ENCODE measurements around the gene UXT. TPM values are rescaled to one million over a fixed set of nuclear protein-coding genes. Genes with fewer than 3 reads are reported as not detected.
"Not testable (repeated sequence)": the region's sequence is repeated elsewhere in the genome, so short reads cannot be mapped to it uniquely, and the experiment has no call there.

UXT gene
- total and polyA plus RNA-seq, 2 donors (not counting 3 experiments of a cell fraction or from before 2014, with no cell fraction given), result 91.2 to 153 TPM

DNA sequence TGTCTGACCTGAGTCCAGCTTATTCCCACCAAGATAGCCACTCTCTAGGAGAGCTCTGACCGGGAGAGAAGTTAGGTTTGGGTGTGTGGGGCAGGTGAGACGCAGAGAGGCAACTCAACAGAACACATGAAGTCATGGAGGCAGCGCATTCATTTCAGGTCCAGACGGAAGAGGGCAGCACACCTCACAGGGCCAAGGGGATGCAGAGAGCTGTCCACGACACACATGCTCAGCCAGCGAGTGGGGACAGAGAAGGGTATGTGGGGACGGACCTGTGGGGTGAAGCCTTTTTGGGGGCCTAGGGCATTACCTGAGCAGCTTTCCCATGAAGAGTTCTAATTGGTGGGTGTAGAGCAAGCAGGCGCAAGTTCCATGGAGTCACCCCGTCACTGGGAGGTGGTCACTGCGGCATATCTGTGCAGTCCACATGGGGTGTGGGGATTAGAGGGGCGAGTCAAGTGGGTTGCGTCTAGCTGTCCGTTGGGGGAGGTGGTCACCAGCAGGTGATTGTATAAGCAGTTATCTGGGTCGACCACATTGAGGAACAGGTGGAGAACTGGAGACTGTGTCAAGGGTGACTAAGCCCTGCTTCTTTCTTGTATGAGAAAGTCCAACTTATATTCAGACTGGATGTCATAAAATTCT lies 24.3 kb upstream of the UXT start:
- H3K4me3 ChIP-seq (replicated peaks in 1 of 3; ENCODE audit: insufficient read depth in 1 of 3, low read depth in 1 of 3, low read length in 3 of 3), result no peak overlapping the region
- FAIRE-seq (no peak), DNase-seq (ENCODE audit: low read depth, low spot score) (no peak)
- CTCF ChIA-PET, result no interaction called here
- no TSS peak for BruUV-seq (replicated peaks)
- H3K36me3 ChIP-seq (ENCODE audit: control insufficient read depth in 2 of 2, extremely low read depth in 1 of 2, insufficient read depth in 2 of 2, low read length in 2 of 2), result no peaks in the 10 kb centered on the region
- no peaks in the 10 kb centered on the region for H3K27me3 ChIP-seq (ENCODE audit: control insufficient read depth in 2 of 2, insufficient read depth in 2 of 2, low read length in 2 of 2)
- no peaks in the 10 kb centered on the region for H3K79me2 ChIP-seq (ENCODE audit: control insufficient read depth, insufficient read depth, low read length)
- no peak overlapping the region for H3K4me2 ChIP-seq (ENCODE audit: insufficient read depth, low read length)
- H3K9me3 ChIP-seq (replicated peaks; ENCODE audit: control insufficient read depth, insufficient read depth, low read length), result no peaks in the 10 kb centered on the region
- H4K20me1 ChIP-seq (replicated peaks; ENCODE audit: control insufficient read depth, extremely low read depth, insufficient read depth, low read length), result no peaks in the 10 kb centered on the region
- intact Hi-C loops (cut with micrococcal nuclease), result no loop called here
- H2AFZ ChIP-seq (ENCODE audit: low read depth, low read length), result no peak overlapping the region
- POLR2A ChIA-PET, result no interaction called here
- no peak for TF ChIP-seq MYC (IDR thresholded peaks at IDR 0.05; ENCODE audit: low read depth, low read length)
- TF ChIP-seq EZH2 (IDR thresholded peaks at IDR 0.05; ENCODE audit: borderline replicate concordance, low read depth, low read length, severe bottlenecking), result no peak
- no peak for TF ChIP-seq POLR2A (IDR thresholded peaks at IDR 0.05; ENCODE audit: low read depth, low read length)
- TF ChIP-seq GATA2 (IDR thresholded peaks at IDR 0.05; ENCODE audit: insufficient read depth, insufficient read length, low read depth, low read length), result no peak
- no peak for TF ChIP-seq CTCF (IDR thresholded peaks at IDR 0.05; ENCODE audit: extremely low read depth in 1 of 2, insufficient read depth in 1 of 2, low read depth in 1 of 2, low read length in 2 of 2)
- no peak for TF ChIP-seq POLR2AphosphoS5 (IDR thresholded peaks at IDR 0.05; ENCODE audit: insufficient read depth, low read depth, low read length)
- TF ChIP-seq, protein P1, sequence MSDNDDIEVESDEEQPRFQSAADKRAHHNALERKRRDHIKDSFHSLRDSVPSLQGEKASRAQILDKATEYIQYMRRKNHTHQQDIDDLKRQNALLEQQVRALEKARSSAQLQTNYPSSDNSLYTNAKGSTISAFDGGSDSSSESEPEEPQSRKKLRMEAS (IDR thresholded peaks at IDR 0.05; ENCODE audit: insufficient read depth, insufficient read length), result no peak
- TF ChIP-seq FOS (IDR thresholded peaks at IDR 0.05; ENCODE audit: borderline replicate concordance, insufficient read depth, low read length), result no peak
- TF ChIP-seq JUN (IDR thresholded peaks at IDR 0.05; ENCODE audit: borderline replicate concordance, insufficient read depth, insufficient read length, low read depth), result no peak
- H3K9ac ChIP-seq (replicated peaks; ENCODE audit: extremely low read depth, insufficient read depth, low read length), result no peak overlapping the region
- no peaks in the 10 kb centered on the region for H3K4me1 ChIP-seq (ENCODE audit: control insufficient read depth, extremely low read depth, insufficient read depth, low read length)
- dilution Hi-C loops (cut with MboI; ENCODE audit: extremely low pct_ligation_motif_present, low sequenced_read_pairs), result no loop called here
- no peak overlapping the region for H3K27ac ChIP-seq (ENCODE audit: insufficient read depth, low read depth, low read length)
- no peaks in the 10 kb centered on the region for H3K9me1 ChIP-seq (replicated peaks; ENCODE audit: control insufficient read depth, extremely low read depth, insufficient read depth, low read length)

DNA sequence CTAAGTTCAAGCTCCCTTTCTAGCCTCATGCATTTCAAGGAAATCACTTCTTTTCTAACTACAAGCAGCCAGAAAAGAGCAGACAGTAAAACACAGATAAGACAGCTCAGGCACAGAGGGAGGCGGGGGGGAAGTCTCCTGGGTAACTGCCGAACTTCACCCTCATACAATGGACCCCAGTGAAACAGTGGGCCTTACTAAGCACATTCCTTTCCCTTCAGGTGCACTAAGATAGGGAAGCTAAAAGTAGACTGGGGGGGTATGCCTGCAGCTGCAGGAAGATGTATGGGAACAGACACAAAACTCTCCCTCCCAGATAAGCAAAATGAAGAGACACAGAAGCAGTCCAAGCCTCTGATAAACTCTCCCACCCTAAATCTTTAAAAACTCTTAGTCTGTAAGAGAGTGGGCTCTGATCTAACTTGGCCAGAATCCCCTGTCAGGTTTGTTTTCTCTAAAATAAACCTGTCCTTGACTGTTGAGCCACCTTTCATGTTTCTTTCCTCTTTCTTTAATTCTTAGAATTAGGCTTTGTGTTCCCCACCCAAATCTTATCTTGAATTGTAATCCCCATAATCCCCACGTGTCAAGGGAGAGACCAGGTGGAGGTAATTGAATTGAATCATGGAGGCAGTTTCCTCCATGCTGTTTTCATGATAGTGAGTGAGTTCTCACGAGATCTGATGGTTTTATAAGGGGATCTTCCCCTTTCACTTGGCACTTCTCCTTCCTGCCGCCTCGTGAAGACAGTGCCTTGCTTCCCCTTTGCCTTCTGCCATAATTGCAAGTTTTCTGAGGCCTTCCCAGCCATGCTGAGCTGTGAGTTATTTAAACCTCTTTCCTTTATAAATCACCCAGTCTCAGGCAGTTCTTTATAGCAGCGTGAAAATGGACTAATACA lies 17.2 kb upstream of the UXT start:
- H2AFZ ChIP-seq (ENCODE audit: low read depth, low read length); H3K4me1 ChIP-seq (ENCODE audit: control insufficient read depth, extremely low read depth, insufficient read depth, low read length); H3K9ac ChIP-seq (replicated peaks; ENCODE audit: extremely low read depth, insufficient read depth, low read length); BruUV-seq (replicated peaks); FAIRE-seq; CTCF ChIA-PET; H3K36me3 ChIP-seq (ENCODE audit: control insufficient read depth in 2 of 2, extremely low read depth in 1 of 2, insufficient read depth in 2 of 2, low read length in 2 of 2); H3K79me2 ChIP-seq (ENCODE audit: control insufficient read depth, insufficient read depth, low read length); H3K9me1 ChIP-seq (replicated peaks; ENCODE audit: control insufficient read depth, extremely low read depth, insufficient read depth, low read length); POLR2A ChIA-PET; DNase-seq (ENCODE audit: low read depth, low spot score); intact Hi-C loops (cut with micrococcal nuclease); H3K9me3 ChIP-seq (replicated peaks; ENCODE audit: control insufficient read depth, insufficient read depth, low read length); dilution Hi-C loops (cut with MboI; ENCODE audit: extremely low pct_ligation_motif_present, low sequenced_read_pairs); H3K4me2 ChIP-seq (ENCODE audit: insufficient read depth, low read length); H3K27me3 ChIP-seq (ENCODE audit: control insufficient read depth in 2 of 2, insufficient read depth in 2 of 2, low read length in 2 of 2); H3K4me3 ChIP-seq (replicated peaks in 1 of 3; ENCODE audit: insufficient read depth in 1 of 3, low read depth in 1 of 3, low read length in 3 of 3); H3K27ac ChIP-seq (ENCODE audit: insufficient read depth, low read depth, low read length); H4K20me1 ChIP-seq (replicated peaks; ENCODE audit: control insufficient read depth, extremely low read depth, insufficient read depth, low read length): not testable (repeated sequence)

All from endothelial cell of umbilical vein (primary cell).